HuH-7.5 (cell line): ENCODE results near the gene BUD13.

Experiments used
- DNase-seq: peaks from one replicate; pipeline ENCODE4 v3.0.0; 2011; ENCODE audit warnings: low spot score

BUD13 gene

DNA sequence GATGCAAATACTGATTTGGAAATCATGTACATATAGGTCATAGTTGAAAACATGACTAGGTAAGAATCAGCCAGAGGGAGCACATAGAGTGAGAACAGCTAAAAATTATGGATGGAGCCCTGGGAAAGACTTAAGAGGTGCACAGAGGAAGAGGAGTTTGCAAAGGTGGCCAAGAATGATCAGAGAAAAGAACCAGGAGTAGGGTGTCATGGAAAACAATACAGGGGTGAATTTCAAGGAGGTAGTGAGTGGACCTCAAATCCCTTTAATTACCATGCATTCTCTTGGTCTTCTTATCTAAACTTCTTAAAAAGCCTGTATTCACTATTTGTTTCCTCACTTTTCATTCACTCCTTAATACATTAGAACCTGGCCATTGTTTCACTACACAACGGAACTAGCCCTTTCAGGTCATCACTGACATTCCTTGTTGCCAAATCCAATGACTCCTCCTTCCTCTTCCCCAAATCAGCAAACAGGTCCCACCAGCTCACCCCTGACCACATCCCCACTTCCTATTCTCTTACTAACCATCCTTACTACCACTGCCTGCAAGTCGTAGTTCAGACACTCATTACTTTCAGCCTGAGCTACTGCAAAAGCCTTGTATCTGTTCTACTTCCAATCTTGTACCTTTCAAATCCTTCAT, 22.6 kb downstream of the BUD13 start:
- no peak for DNase-seq

DNA sequence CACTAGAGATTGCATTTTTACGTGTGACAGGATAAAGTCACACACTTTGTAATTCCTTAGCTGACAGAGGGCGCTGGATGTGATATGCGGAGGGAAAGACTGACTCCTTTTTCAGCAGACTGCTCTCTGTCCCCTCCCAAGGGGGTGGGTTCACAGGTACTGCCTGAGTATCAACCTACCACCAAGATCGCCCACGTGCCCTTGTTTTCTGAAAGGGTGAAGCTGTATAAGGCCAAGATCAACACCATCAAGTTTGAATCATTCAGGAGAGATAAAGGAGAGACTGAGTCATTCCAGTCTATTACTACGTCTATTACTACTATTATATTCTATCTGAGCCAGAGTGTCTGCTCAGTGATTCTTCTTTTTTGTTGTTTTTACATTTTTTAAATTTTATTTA, 30.7 kb downstream of the BUD13 start:
- no peak for DNase-seq

DNA sequence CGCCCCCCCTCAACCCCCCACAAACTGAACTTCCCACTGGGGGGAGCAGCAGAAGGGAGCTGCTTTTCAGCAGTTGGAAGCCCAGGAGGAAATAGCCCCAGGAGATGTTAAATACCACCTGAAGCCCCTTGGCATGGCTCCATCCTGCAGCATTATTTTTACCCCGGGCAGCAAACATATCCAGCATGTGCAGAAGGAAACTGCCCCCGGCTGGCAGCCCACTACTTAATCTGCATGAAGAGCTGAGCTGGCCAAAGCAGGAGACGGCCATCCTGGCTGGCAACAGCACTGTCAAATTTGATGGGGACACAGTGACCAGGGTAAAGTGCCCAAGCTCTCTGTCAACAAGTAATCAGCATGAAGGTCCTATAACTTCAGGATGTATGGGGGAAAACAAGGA, 32.0 kb downstream of the BUD13 start:
- DNase-seq, result no peak

DNA sequence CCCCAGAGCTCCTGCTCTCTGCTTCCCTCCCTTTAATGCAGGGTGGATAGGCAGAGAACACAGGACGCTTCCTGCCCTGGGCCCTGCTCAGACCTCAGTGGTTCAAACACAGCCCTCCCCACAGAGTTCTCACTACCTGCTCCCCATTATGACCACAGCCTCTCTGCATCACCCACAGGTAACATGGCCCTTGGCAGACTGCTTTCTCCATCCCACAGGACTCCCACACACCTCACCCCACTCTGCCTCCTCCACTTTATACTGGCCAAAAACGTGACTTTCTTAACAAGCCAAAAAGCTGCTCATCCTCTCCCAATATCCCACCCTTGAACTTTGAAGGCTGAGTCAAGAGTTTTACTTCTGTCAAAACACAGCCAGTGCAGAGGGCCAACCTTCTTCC, 33.8 kb downstream of the BUD13 start:
- DNase-seq, result no peak

DNA sequence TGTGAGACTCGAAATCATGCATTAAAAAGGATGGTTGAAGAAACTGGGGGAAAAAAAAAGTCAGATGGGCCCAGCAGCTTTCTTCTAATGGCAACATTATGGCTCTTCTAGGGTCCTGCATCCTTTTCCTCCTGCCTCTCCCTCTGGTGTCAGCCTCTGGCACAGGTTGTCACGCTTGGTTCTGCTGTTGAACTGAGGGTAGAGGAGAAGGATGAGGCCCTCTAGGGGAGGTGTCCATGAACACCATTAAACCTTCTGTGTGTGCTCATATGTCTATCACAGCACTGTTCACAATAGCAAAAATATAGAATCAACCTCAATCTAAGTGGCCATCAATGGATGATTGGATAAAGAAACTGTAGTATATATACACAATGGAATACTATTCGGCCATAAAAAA, 36.0 kb downstream of the BUD13 start:
- no peak for DNase-seq

DNA sequence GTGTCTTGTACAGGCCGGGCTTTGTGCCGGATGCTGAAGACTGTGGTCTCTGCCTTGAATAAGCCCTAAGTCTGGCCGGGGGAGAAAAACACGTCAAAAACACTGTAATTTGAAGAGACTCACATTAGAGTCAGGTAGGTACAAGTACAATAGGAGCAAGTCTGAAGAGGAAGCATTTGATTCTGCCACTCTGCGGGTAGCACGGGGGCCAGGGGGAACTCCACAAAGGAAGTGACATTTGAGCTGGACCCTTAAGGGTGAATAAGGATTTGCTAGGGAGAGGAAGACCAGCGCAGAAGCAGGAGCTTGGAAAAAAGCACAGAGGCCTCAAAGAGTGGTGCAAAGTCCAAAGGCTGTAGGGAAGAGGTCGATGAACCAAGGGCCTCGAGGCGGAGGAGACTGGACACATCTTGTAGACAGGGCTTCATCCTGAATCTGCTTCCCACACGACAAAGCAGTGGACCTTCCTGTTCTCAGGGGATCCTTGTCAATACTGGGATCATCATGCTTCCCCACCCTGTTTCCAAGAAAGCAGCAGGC, 38.7 kb downstream of the BUD13 start:
- no peak for DNase-seq

DNA sequence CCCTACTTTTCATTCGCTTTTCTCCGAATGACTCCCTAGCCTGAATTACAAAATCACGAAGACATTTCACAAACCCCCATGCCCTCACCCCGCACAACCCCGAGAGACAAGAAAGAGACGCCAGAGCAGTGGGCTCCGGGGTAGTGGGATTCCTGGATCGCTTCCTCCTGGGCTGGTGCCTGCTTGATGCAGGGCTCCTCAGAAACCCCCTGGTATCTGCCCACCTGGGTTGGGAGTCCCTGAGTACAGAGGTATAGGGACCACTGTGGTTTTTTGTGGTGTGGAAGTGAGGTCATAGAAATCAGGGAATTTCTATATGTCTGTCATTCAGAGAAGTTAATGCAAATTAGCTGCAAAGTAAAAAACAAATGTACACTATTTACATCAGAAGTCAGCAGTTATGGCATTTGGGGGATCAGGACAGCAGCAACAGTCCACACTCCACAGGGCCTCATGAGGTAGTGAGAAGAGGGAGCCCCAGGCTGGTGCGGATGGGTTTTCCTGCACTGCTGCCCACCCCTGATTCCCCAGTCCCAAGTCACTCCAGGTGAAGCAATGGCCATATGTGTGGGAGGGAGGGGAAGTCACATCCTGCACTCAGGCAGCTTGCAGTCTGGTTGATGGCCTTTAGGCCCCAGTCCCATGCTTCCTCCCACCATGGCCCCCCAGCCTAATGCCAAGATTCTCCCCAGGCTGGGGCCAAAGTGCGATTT, 39.6 kb downstream of the BUD13 start:
- no peak for DNase-seq

DNA sequence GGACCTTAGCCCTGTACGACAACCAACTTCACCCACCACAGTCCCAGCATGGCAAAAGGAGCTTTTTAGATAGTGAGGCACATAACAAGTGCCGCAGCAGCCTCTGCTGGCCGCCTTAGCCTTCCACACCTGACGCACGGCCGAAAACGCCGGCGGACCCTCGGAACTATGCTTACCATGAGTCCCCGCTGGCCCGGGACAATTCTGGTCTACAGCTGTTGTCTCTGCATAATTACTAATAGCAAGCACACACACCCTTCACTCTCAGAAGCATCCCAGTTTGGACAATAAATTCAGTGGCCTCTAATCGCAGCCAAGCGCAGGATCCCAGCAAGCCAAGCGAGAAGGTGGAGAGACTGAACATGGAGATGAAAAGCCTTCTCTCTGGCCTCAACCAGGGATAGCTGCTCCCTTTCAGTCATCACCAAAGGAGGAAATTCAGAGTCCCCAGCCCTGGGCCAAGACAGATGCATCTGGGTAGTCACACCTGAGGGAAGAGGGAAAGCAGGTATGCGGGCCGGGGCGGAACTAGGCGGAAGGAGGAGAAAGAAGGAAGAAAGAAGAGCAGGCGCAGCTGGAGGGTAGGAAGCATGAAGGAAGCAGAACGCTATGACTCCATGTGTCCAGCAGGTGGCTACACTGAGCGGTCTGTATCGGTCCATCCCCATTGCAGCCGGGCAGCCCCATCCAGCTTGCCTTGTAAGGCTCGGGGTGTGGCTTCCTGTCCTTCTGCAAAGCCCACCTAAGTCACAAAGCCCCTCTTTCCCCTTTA, 40.3 kb downstream of the BUD13 start:
- DNase-seq, result peak; percentile 76

DNA sequence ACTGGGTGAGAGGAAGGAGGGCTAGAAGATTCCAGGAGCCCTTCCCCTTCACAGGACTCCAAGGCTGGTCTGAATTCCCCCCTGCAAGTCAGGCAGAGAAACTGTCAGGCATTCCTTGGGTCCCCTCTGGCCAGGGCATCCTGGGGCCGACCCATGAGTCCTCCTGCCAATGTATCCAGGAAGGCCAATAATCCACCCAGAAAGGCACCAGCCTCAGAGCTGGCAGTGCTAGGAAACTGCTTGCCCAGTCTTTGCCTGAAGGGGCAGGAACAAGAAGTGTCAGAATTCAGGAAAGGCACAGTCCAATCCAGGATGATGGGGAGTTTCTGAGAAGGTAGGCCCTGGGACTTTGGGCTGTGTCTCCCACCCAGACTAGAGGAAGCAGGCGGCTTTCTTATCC, 41.0 kb downstream of the BUD13 start:
- no peak for DNase-seq

DNA sequence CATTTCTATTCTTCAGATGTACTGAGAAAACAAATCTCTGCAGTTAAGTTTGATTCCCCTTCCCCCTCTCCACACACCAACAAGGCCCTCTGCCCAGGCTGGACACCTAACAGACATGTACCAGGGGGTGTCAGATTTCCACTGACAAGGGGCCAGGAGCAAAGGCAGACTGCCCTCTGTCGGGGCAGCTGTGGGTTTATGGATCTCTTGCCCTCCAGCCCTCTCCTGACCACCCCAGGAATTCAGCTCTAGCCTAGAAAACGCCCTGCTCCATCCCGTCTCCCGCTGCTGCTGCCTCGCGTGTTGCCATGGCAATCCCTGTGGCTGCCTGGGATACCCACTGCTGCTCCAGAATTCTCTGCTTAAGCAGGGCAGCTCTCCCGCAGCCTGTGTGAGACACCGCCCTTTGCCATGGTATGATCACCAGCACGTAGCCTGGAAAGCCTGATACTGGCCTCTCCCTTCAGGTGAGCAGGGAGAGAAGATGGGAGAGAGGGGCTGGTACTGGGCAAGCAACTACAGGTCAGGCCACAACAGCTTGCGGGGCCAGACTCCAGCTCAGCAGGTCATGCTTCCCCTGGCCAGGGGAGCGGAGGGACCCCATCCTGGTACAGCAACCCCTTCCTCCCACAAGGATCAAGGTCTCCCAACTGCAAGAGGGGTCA, 41.6 kb downstream of the BUD13 start:
- DNase-seq, result no peak

DNA sequence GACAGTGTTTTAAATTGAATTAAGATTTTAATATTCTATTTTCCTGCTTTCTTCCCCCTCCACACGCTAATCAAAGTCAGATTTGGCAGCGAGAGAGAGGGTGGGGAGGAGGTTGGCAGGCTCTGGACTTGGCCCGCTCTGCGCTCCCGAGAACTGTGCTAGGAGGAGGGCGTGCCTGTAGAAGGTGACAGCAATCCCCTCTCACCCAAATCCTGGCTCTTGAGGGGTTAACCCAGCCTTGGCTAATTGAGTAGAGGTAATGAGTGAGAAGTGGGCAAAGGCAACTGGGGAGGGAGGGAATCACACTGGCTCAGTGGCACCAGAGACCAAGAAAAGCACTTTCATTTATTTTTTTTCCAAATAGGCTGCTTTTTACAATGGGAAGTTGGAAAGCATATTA, 42.2 kb downstream of the BUD13 start:
- DNase-seq, result no peak

DNA sequence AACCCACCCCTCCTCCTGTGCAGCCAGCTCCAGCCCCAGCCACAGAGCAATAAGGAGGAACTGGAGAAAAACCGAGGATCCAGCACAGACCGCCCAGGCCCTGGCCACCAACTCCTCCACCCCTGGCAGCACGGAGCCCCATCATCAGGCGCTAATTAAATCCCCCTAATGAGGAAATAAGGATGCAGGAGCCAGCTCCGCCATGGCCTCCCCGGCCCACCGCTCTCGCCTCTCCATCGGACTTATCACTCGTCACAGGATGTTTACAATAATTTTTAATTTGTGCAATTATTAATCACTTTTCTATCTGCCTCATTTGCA, 42.6 kb downstream of the BUD13 start:
- DNase-seq, result no peak

DNA sequence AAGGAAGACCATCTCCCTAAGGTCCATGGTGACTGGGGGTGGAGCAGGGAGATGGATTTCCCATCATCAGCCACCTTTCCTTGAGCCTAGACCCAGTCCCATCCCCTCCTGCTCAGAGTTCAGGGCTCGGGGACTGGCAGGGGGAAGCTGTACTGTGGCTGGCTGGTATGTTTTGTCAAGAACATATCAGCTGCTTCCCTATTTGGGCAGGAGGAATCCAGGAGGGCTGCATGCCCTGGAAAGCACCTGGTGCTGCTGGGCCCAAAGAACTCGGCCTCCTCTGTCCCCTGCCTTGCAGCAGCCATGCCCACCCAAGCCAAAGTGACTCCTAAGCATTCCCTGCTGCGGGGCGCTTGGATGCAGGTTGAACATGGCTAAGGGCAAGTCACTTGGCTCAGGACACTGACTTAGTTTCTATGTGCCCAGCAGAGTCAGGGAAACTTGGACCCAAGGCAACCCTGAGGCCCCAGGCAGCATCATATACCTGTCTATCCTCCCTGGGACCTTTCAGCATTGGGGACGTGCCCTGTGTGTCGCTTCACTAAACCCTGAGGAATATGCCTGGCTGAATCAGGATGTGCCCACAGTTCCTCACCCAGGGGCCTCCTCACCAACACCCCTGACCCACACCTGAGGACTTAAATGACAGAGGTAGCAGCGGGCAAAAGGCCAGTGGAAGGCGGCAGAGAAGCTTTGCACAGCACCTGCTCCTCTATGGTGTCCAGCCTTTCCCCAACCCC, 43.1 kb downstream of the BUD13 start:
- DNase-seq, result no peak

DNA sequence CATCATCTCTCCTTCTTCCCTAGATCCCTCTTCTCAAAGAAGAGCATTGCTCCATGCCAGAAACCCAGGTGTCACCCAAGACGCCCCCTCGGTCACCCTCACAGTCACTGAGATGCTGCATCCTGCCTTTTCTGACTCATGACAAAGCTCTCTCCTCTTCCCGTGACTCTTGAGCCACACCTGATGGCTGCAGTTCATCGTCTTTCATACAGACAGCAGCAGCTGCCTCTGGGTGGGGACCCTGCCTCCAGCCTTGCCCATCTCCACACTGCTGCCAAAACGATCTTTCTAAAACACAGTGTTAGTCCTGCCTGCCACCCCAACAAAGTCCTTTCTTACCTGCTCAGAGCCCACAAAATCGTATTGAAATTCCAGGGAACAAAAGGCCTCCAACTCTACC, 44.8 kb downstream of the BUD13 start:
- DNase-seq, result no peak

DNA sequence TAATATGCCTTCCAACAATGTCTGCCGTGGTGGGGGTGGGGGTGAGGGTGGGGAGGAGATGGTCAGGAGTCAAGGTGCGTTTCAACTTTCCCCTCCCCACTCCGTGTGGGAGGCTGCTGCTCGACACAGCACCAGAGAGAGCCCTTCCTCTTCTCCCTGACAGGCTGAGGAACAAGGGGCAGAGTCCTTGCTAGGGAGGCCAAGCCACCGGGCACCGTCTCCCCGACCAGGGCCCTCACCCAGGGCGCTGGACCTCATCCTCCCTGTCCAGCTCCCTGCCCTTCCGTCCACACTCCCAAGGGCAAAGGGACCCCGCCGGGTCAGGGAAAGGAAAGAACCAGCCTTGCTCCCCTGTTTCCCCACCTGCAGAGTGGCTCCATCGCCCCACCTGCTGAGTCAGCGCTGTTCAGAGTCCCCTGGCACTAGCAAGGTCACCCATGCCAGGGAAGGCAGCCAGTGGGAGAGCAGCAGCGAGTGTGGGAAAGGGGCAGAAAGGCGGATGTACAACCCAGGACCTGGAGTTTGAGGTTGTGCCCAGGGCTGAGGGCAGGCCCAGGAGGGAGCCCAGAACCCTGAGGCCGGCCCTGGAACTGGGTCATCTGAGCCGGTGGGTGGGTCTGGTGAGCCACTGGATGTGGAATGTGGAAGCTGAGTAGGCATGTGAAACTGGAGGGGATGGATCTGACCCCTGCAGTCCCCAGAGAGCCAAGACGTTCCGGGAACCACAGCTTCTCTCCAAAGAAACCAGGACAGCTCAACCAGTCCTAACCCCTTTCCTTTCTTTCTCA, 47.2 kb downstream of the BUD13 start:
- no peak for DNase-seq

DNA sequence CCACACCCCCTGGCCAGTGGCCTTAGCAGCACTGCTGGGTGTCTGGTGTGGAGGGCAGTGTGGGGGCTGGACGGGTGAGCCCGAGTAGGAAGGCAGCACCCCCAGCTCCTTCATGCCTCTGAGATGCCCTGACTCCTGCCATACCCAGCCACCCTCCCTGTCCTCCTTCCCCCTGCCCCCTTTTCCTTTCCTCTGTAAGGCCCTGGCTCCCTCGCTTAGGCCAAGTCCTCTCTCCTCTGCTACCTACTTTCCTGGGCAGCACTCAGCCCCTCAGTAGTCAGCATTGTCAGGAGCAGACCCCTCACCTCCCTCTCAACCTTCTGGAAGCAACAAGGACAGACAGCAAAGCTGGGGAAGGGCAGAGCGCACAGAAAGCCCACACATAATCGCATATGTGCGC, 48.0 kb downstream of the BUD13 start:
- DNase-seq, result no peak

DNA sequence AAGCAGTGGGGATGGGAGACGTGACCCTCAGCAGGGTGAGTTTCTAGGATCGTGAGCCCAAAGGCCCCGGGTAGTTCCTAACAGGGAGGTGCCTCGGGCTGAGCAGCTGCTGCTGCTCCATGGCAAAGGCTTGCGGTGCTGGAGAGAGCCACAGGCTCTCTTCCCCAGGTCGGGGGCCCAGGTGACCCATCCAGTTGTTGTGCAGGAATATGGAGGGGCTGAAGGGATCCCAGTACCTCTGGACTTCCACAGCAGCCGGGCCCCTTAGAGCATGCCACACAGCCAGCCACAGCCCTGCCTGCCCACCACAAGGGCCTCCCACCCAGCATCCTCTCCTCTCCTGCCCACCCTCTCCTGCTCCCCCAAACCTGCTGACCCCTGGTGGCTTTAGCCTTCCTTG, 49.3 kb downstream of the BUD13 start:
- DNase-seq, result no peak

DNA sequence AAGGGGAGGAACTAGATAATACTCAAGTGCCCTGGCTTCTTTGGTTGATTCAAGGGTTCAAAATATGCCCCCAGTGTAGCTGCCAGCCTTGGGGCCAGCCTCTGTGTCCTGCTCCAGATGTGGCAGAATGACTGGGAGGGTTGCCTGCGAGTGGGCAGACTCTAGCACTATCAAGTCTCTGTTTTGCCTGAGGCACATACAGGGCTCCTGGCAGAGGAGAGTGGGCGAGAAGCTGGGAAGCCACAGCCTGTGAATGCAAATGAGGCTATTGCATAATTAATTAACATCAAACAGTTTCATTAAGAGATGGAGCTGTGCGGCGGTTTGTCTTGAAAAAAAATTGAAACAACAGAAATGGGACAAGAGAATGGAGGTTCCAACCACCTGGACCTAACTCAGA, 50.8 kb downstream of the BUD13 start:
- no peak for DNase-seq

DNA sequence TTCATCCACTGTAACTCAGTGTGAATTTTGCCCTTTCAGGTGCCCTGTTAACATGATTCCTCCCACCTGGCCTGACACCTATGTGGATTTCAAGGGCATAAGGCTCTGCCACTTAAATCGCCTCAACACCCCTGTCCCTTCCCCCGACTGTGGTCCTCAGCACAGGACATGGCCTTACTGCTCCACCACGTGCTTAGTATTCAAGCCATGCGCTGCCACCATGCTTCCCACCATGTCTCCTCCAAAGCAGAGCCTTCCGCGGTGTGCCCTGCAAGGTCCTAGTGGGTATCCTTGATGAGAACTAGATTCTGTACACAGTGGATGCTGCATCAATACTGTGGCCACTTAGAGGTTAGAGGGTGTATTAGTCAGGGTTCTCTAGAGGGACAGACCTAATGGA, 51.9 kb downstream of the BUD13 start:
- no peak for DNase-seq

DNA sequence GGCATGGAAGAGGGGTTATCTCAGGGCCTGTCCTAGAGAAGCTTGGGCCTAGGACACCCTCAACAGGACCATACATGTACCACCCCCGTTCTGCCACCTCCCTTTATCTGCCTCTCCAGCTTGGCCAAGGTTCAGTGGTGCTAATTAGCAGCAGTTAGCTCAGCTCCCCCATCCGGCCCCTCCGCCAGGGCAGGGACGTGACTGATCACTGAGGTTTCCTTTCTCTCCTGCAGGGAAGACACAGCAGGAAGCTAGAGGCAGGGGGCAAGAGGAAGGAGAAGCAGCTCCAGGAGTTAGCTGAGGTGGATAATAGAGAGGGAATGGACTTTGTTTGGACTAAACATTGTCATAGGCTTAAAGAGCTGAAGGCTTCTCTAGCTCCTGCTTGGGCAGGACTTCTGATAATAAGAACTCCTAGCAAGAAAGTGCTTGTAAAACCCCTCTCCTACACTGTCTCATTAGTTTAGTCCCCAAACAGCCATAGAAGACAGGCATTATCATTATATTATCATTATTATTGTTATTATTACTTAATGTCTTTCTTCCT, 53.8 kb downstream of the BUD13 start:
- DNase-seq, result no peak

DNA sequence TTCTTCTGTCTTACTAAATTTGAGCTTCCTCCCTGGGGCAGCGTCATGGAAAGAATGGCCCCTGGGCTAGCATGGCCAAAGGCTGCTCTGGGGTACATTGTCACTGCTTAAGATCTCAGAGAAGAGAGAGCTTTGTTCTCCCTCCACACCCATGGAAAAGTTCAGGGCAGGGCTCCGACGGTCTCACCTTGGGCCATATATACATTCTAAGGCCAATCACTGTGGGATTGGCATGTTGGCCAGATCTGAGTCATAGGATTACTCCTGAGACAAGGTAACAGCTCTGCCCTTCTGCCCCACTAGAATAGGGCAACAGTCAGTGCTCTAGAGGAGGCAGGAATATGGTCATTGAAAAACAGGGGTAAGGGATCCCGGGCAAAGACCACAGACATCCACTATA, 56.2 kb downstream of the BUD13 start:
- DNase-seq, result no peak
